Stimulated activated CD4-positive, alpha-beta T cell treated with anti-CD3 and anti-CD28 coated beads, Interleukin-2, amount 100 ng/mL, for 4 hours (primary cell): ENCODE measurements around the gene PLEKHG5.

Experiments
- DNase-seq: peaks from one replicate; pipeline ENCODE4 v3.0.0-alpha.2; 2020; ENCODE audit warnings: low read depth

The PLEKHG5 gene

DNA sequence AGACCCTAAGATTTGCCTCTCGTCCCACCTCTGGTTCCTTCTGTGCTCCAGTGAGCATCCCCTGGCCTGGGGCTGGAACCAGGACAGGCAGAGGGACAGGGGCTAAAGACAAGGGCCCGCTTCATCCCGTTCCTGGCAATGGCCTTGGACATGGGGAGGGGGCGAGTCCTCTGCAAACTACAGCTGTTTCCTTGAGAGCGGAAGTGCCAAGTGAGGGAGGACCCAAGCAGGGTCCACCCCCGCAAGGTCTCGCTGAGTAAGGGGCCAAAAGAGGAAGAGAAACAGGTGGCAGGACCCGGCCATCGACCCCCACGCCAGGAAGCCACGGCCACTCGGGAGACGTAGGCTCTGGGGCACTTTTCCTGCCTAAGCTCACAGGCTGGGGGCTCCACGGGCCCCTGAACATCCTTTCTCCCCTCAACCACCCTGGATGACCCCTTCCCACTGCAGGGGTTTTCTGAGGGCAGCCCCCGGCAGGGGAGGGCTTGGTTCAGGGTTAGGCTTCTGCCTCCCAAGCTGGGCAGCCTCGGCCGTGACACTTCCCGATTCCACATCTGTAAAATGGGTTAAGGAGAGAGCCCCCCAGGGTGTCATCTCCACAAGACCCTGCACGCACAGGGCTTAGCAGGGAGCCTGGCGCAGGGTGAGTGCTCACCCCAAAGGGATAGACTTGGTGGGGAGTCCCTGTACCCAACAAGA lies 17.9 kb upstream of the PLEKHG5 start:
- no peak for DNase-seq

DNA sequence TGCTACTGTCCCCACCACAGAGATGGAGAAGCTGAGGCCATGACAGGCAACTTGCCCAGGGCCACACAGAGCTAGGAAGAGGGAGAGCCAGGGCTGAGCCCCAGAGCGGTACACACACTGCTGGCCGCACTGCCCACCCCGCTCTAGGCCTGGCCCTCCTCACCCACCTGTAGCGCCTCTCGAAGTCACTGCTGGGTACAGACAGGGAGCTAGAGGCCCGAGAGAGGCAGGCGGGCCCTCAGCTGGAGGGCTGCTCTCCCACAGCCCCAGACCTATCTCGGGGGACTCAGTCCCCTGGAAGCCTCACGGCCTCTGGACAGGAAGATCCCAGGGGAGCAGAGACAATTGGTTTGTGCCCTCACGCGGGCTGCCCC lies 17.3 kb upstream of the PLEKHG5 start:
- no peak for DNase-seq

GRCh38 chr1:6508154-6508815 lies 16.8 kb upstream of the PLEKHG5 start:
- DNase-seq, result no peak

GRCh38 chr1:6507461-6507911 lies 16.0 kb upstream of the PLEKHG5 start:
- DNase-seq, result no peak

GRCh38 chr1:6507037-6507428 lies 15.6 kb upstream of the PLEKHG5 start:
- no peak for DNase-seq

GRCh38 chr1:6506210-6507036 lies 15.0 kb upstream of the PLEKHG5 start:
- DNase-seq, result no peak

GRCh38 chr1:6505367-6506209 lies 14.1 kb upstream of the PLEKHG5 start:
- DNase-seq, result no peak

- DNase-seq, result no peak
These were observed 13.4 kb upstream of the PLEKHG5 start for GRCh38 chr1:6504887-6505286.

DNA sequence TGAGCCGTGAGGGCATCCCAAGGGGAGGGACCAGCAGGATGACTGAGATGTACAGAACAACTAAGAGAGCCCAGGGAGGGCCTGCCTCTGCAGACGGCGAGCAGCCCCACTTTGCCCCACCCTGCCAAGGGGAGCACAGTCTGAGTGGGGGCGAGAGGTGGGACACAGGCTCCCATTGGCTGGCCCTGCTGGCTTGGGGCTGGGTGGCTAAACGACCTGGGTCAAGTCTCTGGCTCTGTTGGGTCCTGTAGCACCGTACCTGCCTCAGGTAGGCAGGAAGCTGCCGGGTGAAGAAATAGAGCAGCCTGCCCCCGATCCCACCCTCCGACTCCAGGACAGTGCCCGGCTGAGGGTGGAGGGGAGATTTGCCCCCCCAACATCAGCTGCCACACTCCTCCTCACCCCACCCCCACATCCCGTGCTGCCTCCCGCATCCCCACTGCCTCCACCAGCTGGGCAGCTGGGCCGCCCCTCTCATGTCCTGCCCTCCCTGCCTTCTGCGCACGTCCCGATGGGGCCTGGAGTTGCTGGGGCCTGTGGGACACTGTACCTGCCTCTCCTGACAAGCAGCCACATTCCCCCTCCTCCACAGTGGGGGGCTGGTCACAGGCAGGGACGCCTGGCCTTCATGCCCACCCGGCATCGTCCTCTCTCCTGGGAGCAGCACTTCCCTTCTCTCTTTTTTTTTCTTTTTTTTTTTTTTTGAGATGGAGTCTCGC lies 12.6 kb upstream of the PLEKHG5 start:
- no peak for DNase-seq

DNA sequence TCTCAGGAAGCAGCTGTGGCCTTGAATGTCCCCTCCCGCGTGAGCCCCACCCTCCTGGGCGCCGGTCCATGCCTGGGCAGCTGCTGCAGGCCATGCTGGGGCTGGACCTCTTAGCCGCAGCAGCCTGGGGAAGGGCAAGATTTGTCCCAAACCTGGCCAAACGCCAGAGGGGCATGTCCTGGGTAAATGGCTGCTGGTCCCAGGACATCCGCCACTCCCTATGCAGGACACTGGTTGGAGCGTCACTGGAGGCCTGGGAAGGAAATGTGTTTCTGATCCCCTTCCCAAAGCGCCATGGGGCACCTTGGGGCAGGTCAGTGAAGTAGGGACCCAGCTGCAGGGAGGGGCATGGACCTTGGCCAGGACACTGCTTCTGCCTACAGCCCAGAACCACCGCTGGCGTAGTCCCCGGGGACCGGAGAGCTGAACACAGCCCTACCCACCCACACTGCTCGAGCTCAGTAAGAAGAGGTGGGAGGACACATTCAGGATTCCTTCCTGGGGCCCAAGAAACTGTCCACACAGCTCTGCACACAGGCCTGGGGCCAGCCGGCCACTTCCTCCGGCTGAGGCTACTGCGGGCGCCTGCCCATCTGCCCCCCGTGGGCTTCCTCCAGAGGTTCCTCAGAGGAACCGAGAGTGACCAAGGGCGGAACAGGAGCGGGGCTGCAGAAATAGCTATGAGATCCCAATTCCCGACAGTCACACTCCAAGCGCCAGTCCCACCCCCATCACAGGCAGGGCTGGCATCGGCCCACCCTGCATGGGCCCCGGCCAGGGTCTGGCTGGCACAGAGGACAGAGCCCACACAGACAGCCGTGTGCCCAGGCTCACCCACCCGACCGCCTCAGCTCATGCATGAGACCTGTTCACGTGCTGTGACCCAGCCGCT lies 10.8 kb upstream of the PLEKHG5 start:
- DNase-seq, result no peak

DNA sequence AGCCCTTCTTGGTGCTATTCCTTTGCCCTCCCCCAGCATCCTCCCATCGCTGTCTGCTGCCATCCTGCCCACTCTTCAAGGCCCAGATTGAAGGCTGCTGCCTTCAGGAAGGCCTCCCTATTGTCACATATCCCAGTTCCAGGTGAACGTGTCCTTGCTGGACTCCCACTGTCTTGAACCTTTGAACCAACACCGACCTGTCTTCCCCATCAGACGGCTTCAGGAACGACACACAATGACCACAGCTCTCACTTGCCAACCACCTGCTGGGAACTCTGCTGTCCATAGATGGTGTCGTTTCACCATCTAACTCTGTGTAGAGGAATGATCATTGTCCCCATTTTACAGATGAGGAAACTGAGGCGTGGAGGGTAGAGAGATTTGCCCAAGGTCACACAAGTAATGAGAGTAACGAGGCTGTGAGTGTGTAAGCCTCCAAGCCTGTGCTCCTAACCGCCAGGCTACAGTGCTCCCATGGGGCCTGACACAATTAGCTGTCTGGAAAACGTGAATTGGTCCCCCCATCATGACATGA lies 9.9 kb upstream of the PLEKHG5 start:
- no peak for DNase-seq

DNA sequence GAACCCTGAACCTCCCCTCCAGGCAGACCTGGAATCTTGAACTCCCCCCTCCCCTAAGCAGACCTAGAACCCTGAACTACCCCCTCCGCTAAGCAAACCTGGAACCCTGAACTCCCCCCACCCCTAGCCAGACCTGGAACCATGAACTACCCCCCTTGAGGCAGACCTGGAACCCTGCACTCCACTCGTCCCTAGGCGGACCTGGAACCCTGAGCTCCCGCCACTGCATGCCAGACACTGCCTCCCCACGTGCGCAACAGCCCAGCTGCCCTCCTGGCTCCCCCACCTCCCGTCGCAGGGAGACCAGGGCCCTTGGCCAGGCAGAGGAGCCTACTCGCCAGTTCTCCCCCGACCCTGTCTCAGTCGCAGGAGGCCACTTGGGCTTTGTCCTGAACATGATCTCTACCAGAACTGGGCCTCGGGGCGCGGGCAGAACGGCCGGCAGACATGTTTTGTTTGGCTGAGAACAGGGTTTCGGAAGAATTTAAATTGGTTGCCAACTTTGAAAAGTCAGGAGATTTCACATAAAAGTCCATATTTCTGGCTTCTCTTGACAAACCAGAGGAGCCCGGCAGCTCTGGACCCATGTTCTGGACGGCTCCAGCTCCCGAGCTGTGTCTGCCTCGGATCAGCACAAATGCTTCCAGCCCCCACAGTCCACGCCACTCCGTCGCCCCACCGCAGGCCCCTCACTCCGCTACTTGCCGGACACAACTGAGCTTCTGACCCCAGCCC lies 9.2 kb upstream of the PLEKHG5 start:
- no peak for DNase-seq

GRCh38 chr1:6499296-6499695 lies 7.8 kb upstream of the PLEKHG5 start:
- no peak for DNase-seq

DNA sequence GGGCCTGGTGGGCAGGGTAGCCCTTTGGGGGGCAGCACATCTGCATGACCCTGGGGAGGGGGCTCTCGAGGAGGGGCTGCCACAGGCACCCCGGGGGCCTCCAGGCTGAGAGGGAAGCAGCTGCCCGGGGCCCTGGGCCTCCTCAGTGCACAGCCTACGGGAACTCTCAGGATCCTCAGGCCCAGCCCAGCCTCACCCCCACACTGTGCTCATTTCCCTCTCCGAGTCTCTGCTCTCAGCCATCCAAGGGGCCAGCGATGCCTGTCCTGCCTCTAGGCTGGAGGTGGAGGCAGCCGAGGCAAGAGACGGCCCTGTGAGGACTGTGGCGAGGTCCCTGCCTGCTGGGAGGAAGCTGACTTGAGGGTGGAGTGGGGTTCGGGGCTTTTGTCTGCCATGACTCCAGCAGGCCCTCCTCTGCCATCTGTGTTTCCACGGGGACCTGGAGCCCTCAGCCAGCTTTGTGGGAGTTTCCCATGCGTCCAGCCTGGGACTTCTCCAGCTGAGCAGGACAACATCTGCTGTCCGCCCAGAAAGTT lies 7.2 kb upstream of the PLEKHG5 start:
- no peak for DNase-seq

DNA sequence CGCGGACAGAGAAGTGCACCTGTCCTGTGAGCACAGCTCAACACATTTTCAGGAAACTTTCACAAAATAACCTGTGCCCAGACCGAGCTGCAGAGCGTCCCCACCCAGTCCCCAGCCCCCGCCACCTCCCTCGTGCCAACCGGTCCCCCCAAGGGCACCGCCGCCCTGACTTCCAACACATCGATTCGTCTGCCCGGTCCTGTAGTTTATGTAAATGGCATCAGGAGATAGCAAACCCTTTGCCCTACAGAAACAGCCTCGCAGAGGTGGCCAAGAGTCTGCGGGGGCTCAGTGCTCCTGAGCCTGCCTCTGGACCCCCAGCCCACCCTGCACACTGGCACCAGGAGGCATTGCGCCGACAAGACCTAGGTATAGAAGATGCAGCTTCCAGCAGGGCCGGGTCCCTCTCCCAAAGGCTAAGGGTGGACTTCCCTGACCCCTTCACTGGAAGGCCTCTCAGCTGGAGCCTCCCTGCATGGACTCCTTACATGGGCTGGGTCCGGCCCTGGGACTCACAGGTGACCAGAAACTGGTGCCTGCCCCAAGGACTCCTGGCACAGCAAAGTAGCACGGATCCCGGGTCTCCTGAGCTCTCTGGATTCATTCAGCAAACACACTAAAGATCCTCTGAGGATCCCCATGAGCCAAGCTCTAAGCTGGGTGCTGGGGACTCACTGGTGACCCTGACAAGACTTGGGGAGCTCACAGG lies 6.6 kb upstream of the PLEKHG5 start:
- DNase-seq, result no peak

DNA sequence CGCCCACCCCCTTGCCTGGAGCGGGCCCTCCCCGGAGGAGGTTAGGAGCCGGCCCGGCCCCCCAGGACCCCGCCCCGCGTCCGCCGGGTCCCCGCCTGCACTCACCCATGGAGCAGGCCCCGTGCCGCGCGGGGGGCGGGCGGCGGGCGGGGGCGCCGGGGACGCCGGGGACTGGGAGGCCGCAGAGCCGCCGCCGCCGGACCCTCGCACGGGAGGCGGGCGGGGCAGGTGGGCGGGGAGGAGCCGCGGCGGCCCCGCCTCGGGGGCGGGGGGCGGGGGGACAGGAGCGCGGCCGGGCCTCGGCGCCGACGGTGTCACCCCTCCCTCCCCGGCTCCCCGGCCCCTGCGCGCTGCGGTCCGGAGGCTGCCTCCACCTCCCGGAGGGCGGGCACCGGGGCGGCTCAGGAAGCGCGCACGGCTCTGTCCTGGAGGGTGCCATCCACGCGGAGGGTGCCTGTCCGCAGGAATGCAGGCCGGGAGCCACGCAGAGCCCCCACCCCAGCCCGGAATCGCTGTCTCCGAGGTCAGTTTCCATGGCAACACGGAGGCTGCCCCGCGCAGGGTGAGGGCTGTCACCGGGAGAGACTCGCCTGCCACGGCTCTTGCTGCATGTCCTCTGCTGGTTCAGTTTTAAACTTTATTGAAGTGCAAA lies 5.9 kb upstream of the PLEKHG5 start:
- DNase-seq, result peak; percentile 27

GRCh38 chr1:6496890-6497214 lies 5.4 kb upstream of the PLEKHG5 start:
- DNase-seq, result no peak

- no peak for DNase-seq
These were observed 4.9 kb upstream of the PLEKHG5 start for GRCh38 chr1:6496365-6496721.
